ENCODE measurements around the gene DPH5. TPM values are rescaled to one million over a fixed set of nuclear protein-coding genes. Genes with fewer than 3 reads are reported as not detected.

The DPH5 gene
- total and polyA plus RNA-seq, 2 experiments from 2014 or later, result 24.1 to 26.6 TPM

- no peaks in the 10 kb centered on the region for H3K27me3 ChIP-seq (replicated peaks; ENCODE audit: insufficient read depth)
- 84 to 88% methylated on average over 3 of the region's 3 CpGs for WGBS, 2 experiments (ENCODE audit: low coverage in 1 of 2, low lambda C conversion rate in 2 of 2, missing lambda C conversion rate in 2 of 2)
- H3K4me3 ChIP-seq, result no peak overlapping the region
- no peak for DNase-seq
- peaks cover 11% of the 10 kb centered on the region for H3K36me3 ChIP-seq (ENCODE audit: low read depth)
- H3K9me3 ChIP-seq (ENCODE audit: low read depth), result no peaks in the 10 kb centered on the region
- no peaks in the 10 kb centered on the region for H4K20me1 ChIP-seq (ENCODE audit: insufficient read depth)
- H3K79me2 ChIP-seq (ENCODE audit: insufficient read depth), result no peaks in the 10 kb centered on the region
- no peak overlapping the region for H3K27ac ChIP-seq
- H3K4me2 ChIP-seq (ENCODE audit: unreplicated experiment), result no peak overlapping the region
- TF ChIP-seq EZH2phosphoT487 (IDR thresholded peaks at IDR 0.05; ENCODE audit: insufficient read depth, low read depth), result no peak
- no peak for TF ChIP-seq EZH2 (IDR thresholded peaks at IDR 0.05; ENCODE audit: insufficient read depth, poor library complexity, severe bottlenecking)
- H3K9ac ChIP-seq, result no peak overlapping the region
- H2AFZ ChIP-seq, result no peak overlapping the region
- no peaks in the 10 kb centered on the region for H3K9me2 ChIP-seq (ENCODE audit: insufficient read depth)
- H3F3A ChIP-seq (ENCODE audit: insufficient read depth), result no peaks in the 10 kb centered on the region; the same call in 1 of the 2 replicates
- peaks cover 20% of the 10 kb centered on the region for H3K4me1 ChIP-seq (ENCODE audit: insufficient read depth)
- in situ Hi-C loops (cut with MboI), result no loop called here
These were observed 17.3 kb downstream of the DPH5 start for GRCh38 chr1:101008229-101008834.

DNA sequence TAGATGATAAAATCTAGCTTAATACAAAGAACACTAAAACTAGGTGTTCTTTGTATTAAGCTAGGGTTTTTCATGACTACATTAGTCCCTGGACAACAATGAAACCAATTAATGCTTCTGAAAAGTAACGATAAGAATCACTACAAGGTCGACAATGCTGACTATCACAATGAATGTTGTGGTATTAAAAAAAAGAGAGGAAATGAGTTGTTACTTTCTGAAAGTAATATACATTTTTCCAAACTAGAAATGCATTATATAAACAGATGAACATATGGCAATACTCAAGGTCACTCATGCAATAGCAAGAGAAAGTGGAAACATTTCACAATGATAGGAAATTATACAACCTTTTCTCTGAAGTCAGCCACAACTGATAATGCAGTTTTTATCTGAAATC, 19.0 kb downstream of the DPH5 start:
- H3K4me1 ChIP-seq (ENCODE audit: insufficient read depth), result peaks cover 29% of the 10 kb centered on the region
- H3K9me2 ChIP-seq (ENCODE audit: insufficient read depth), result no peaks in the 10 kb centered on the region
- H2AFZ ChIP-seq, result no peak overlapping the region
- no peak for DNase-seq
- no peak overlapping the region for H3K4me3 ChIP-seq
- H4K20me1 ChIP-seq (ENCODE audit: insufficient read depth), result no peaks in the 10 kb centered on the region
- H3K36me3 ChIP-seq (ENCODE audit: low read depth), result no peaks in the 10 kb centered on the region; the same call in none of the 2 replicates
- H3K79me2 ChIP-seq (ENCODE audit: insufficient read depth), result no peaks in the 10 kb centered on the region
- H3K9ac ChIP-seq, result no peak overlapping the region
- TF ChIP-seq EZH2 (IDR thresholded peaks at IDR 0.05; ENCODE audit: insufficient read depth, poor library complexity, severe bottlenecking) (no peak), EZH2phosphoT487 (IDR thresholded peaks at IDR 0.05; ENCODE audit: insufficient read depth, low read depth) (no peak)
- H3K27ac ChIP-seq, result no peak overlapping the region
- WGBS, 2 experiments (ENCODE audit: low coverage in 1 of 2, low lambda C conversion rate in 2 of 2, missing lambda C conversion rate in 2 of 2), result 93 to 94% methylated on average over 2 of the region's 2 CpGs
- in situ Hi-C loops (cut with MboI), result no loop called here
- no peak overlapping the region for H3K4me2 ChIP-seq (ENCODE audit: unreplicated experiment)
- no peaks in the 10 kb centered on the region for H3K9me3 ChIP-seq (ENCODE audit: low read depth)
- H3F3A ChIP-seq (ENCODE audit: insufficient read depth), result no peaks in the 10 kb centered on the region; the same call in 1 of the 2 replicates
- no peaks in the 10 kb centered on the region for H3K27me3 ChIP-seq (replicated peaks; ENCODE audit: insufficient read depth)

DNA sequence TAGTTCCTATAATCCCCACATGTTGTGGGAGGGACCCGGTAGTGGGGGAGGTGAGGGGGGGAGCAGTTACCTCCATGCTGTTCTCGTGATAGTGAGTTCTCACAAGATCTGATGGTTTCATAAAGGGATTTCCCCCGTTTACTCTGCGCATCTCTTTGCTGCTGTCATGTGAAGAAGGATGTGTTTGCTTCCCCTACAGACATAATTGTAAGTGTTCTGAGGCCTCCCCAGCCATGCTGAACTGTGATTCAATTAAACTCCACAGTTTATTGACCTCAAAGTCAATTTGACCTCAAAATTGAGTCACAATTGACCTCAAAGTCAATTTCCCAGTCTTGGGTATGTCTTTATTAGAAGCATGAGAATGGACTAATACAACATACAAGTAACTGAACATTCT, 19.7 kb downstream of the DPH5 start:
- no peak for TF ChIP-seq EZH2phosphoT487 (IDR thresholded peaks at IDR 0.05; ENCODE audit: insufficient read depth, low read depth)
- no peak for TF ChIP-seq EZH2 (IDR thresholded peaks at IDR 0.05; ENCODE audit: insufficient read depth, poor library complexity, severe bottlenecking)
- Histone ChIP-seq H3K4me3 (no peak overlapping the region), H3F3A (ENCODE audit: insufficient read depth) (no peaks in the 10 kb centered on the region; the same call in 1 of the 2 replicates), H3K9me3 (ENCODE audit: low read depth) (no peaks in the 10 kb centered on the region), H3K4me1 (ENCODE audit: insufficient read depth) (peaks cover 29% of the 10 kb centered on the region), H3K9me2 (ENCODE audit: insufficient read depth) (no peaks in the 10 kb centered on the region), H3K27me3 (replicated peaks; ENCODE audit: insufficient read depth) (no peaks in the 10 kb centered on the region), H3K36me3 (ENCODE audit: low read depth) (no peaks in the 10 kb centered on the region; the same call in none of the 2 replicates), H3K27ac (no peak overlapping the region), H3K4me2 (ENCODE audit: unreplicated experiment) (no peak overlapping the region), H4K20me1 (ENCODE audit: insufficient read depth) (no peaks in the 10 kb centered on the region), H2AFZ (no peak overlapping the region), H3K79me2 (ENCODE audit: insufficient read depth) (no peaks in the 10 kb centered on the region), H3K9ac (no peak overlapping the region)
- in situ Hi-C loops (cut with MboI), result no loop called here
- 97 to 98% methylated on average over 4 of the region's 4 CpGs for WGBS, 2 experiments (ENCODE audit: low coverage in 1 of 2, low lambda C conversion rate in 2 of 2, missing lambda C conversion rate in 2 of 2)
- no peak for DNase-seq

DNA sequence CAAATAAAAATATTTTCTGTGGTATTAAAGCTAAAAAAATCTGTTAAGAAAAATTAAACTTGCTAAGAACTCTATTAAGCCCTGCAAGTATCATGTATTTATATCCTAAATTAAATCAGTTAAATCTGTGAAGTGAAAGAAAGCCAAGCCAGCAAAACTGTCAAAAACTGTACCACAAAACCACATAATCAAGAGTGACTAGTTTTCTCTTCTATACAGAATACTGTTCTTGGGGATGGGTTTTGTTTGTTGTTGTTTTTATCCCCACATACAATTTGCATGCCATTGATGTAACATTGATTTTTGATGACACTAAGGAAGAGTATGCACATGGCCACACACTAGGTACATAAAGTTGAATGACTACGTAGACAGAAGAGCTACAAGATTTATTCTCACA, 20.4 kb downstream of the DPH5 start:
- Histone ChIP-seq H3F3A (ENCODE audit: insufficient read depth) (no peaks in the 10 kb centered on the region; the same call in 1 of the 2 replicates), H3K9me2 (ENCODE audit: insufficient read depth) (no peaks in the 10 kb centered on the region), H2AFZ (no peak overlapping the region), H3K36me3 (ENCODE audit: low read depth) (no peaks in the 10 kb centered on the region; the same call in none of the 2 replicates), H3K4me2 (ENCODE audit: unreplicated experiment) (no peak overlapping the region), H3K79me2 (ENCODE audit: insufficient read depth) (no peaks in the 10 kb centered on the region), H3K4me3 (no peak overlapping the region), H3K4me1 (ENCODE audit: insufficient read depth) (peaks cover 29% of the 10 kb centered on the region), H4K20me1 (ENCODE audit: insufficient read depth) (no peaks in the 10 kb centered on the region), H3K27ac (no peak overlapping the region), H3K9ac (no peak overlapping the region), H3K9me3 (ENCODE audit: low read depth) (no peaks in the 10 kb centered on the region), H3K27me3 (replicated peaks; ENCODE audit: insufficient read depth) (no peaks in the 10 kb centered on the region)
- no peak for DNase-seq
- no peak for TF ChIP-seq EZH2 (IDR thresholded peaks at IDR 0.05; ENCODE audit: insufficient read depth, poor library complexity, severe bottlenecking)
- TF ChIP-seq EZH2phosphoT487 (IDR thresholded peaks at IDR 0.05; ENCODE audit: insufficient read depth, low read depth), result no peak
- 83 to 85% methylated on average over 1 of the region's 1 CpG for WGBS, 2 experiments (ENCODE audit: low coverage in 1 of 2, low lambda C conversion rate in 2 of 2, missing lambda C conversion rate in 2 of 2)
- in situ Hi-C loops (cut with MboI), result no loop called here

Measured in GM23248 (cell line).